ENCODE results near the gene PARD3.
"Not testable (repeated sequence)": the region's sequence is repeated elsewhere in the genome, so short reads cannot be mapped to it uniquely, and the experiment has no call there.

The PARD3 gene

GRCh38 chr10:34281661-34282582 is 533.2 kb downstream of the PARD3 start:
- no peak for DNase-seq (ENCODE audit: low read depth in 1 of 2, low spot score in 1 of 2)

- DNase-seq (ENCODE audit: low read depth in 1 of 2, low spot score in 1 of 2), result no peak
Observed at GRCh38 chr10:34280599-34281374, 534.3 kb downstream of the PARD3 start.

GRCh38 chr10:34275626-34276130 is 539.4 kb downstream of the PARD3 start:
- DNase-seq (ENCODE audit: low read depth in 1 of 2, low spot score in 1 of 2), result no peak

- no peak for DNase-seq (ENCODE audit: low read depth in 1 of 2, low spot score in 1 of 2)
Observed at GRCh38 chr10:34274906-34275305, 540.2 kb downstream of the PARD3 start.

- no peak for DNase-seq (ENCODE audit: low read depth in 1 of 2, low spot score in 1 of 2)
Observed at GRCh38 chr10:34273340-34273739, 541.8 kb downstream of the PARD3 start.

- DNase-seq (ENCODE audit: low read depth in 1 of 2, low spot score in 1 of 2), result no peak
Observed at GRCh38 chr10:34272316-34272715, 542.8 kb downstream of the PARD3 start.

- DNase-seq (ENCODE audit: low read depth in 1 of 2, low spot score in 1 of 2), result not testable (repeated sequence)
Observed at GRCh38 chr10:34268410-34268809, 546.7 kb downstream of the PARD3 start.

GRCh38 chr10:34262985-34263384 is 552.1 kb downstream of the PARD3 start:
- no peak for DNase-seq (ENCODE audit: low read depth in 1 of 2, low spot score in 1 of 2)

- no peak for DNase-seq (ENCODE audit: low read depth in 1 of 2, low spot score in 1 of 2)
Observed at GRCh38 chr10:34260904-34261303, 554.2 kb downstream of the PARD3 start.

- no peak for DNase-seq (ENCODE audit: low read depth in 1 of 2, low spot score in 1 of 2)
Observed at GRCh38 chr10:34256216-34256615, 558.9 kb downstream of the PARD3 start.

GRCh38 chr10:34255035-34255434 is 560.1 kb downstream of the PARD3 start:
- DNase-seq (ENCODE audit: low read depth in 1 of 2, low spot score in 1 of 2), result no peak

GRCh38 chr10:34254596-34254995 is 560.5 kb downstream of the PARD3 start:
- DNase-seq (ENCODE audit: low read depth in 1 of 2, low spot score in 1 of 2), result no peak

- no peak for DNase-seq (ENCODE audit: low read depth in 1 of 2, low spot score in 1 of 2)
Observed at GRCh38 chr10:34252111-34252510, 563.0 kb downstream of the PARD3 start.

- DNase-seq (ENCODE audit: low read depth in 1 of 2, low spot score in 1 of 2), result no peak
Observed at GRCh38 chr10:34251177-34251576, 563.9 kb downstream of the PARD3 start.

- no peak for DNase-seq (ENCODE audit: low read depth in 1 of 2, low spot score in 1 of 2)
Observed at GRCh38 chr10:34250722-34251121, 564.4 kb downstream of the PARD3 start.

- DNase-seq (ENCODE audit: low read depth in 1 of 2, low spot score in 1 of 2), result no peak
Observed at GRCh38 chr10:34249634-34250033, 565.5 kb downstream of the PARD3 start.

- no peak for DNase-seq (ENCODE audit: low read depth in 1 of 2, low spot score in 1 of 2)
Observed at GRCh38 chr10:34247560-34247959, 567.5 kb downstream of the PARD3 start.

- DNase-seq (ENCODE audit: low read depth in 1 of 2, low spot score in 1 of 2), result no peak
Observed at GRCh38 chr10:34244756-34245484, 570.2 kb downstream of the PARD3 start.

GRCh38 chr10:34241226-34242000 is 573.7 kb downstream of the PARD3 start:
- no peak for DNase-seq (ENCODE audit: low read depth in 1 of 2, low spot score in 1 of 2)

- no peak for DNase-seq (ENCODE audit: low read depth in 1 of 2, low spot score in 1 of 2)
Observed at GRCh38 chr10:34240039-34240438, 575.1 kb downstream of the PARD3 start.
